Peyer's patch (tissue), 4 donors: Measurements from ENCODE around the gene FRAT1. TPM values are rescaled to one million over a fixed set of nuclear protein-coding genes. Genes with fewer than 3 reads are reported as not detected.

Source experiments
- DNase-seq, 3 donors: peaks; one replicate each; pipeline ENCODE4 v3.0.0-alpha.2; 2017 to 2019
- H3K27ac ChIP-seq, 4 donors: fragments of 200-600 bp; sonication (generic); one replicate each; pipeline ENCODE4 v1.5.1; 2016 to 2019
- H3K27me3 ChIP-seq, 2 donors: fragments of 200-600 bp; sonication (generic); one replicate each; pipeline ENCODE4 v1.5.1; 2019
- H3K36me3 ChIP-seq, 3 donors: fragments of 200-600 bp; sonication (generic); one replicate each; pipeline ENCODE4 v1.5.1; 2016 to 2019
- H3K4me1 ChIP-seq, 4 donors: fragments of 200-600 bp; sonication (generic); one replicate each; pipeline ENCODE4 v1.5.1; 2016 to 2019
- H3K4me3 ChIP-seq, 4 donors: fragments of 200-600 bp; sonication (generic); 1 replicate in 3 of 4; 2 replicates in 1 of 4; pipeline ENCODE4 v1.5.1; 2016 to 2019; ENCODE audit warnings: mild to moderate bottlenecking in 1 of 4
- H3K9me3 ChIP-seq, 4 donors: fragments of 200-600 bp; sonication (generic); one replicate each; pipeline ENCODE4 v1.5.1; 2016 to 2019; ENCODE audit warnings: mild to moderate bottlenecking in 1 of 4
- POLR2A ChIP-seq, 2 donors: fragments of 450-650 bp; IDR thresholded peaks; one replicate each; pipeline ENCODE4 v1.5.1; 2017; ENCODE audit warnings: antibody characterized with exemption in 2 of 2, mild to moderate bottlenecking in 2 of 2, moderate library complexity in 2 of 2
- total RNA-seq, 4 donors: library from RNA; depleted of rRNA; stranded (reverse); fragments of >200 nt; gene quantifications; one replicate each; pipeline ENCODE4 v1.1.0, GENCODE V29; 2016
- TF ChIP-seq, protein P1 (sequence below), 6 experiments: fragments of 450-650 bp in 4 of 6; fragments of 200-600 bp in 2 of 6; sonication (generic) in 1 of 6; IDR thresholded peaks; one replicate each; pipeline ENCODE4 v1.5.1; 2017 to 2019; ENCODE audit warnings: antibody characterized with exemption in 6 of 6, mild to moderate bottlenecking in 3 of 6, moderate library complexity in 1 of 6

FRAT1 gene, protein sequence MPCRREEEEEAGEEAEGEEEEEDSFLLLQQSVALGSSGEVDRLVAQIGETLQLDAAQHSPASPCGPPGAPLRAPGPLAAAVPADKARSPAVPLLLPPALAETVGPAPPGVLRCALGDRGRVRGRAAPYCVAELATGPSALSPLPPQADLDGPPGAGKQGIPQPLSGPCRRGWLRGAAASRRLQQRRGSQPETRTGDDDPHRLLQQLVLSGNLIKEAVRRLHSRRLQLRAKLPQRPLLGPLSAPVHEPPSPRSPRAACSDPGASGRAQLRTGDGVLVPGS
- 1 to 10 TPM; 1.7 to 9.7 (median 6.9) TPM for total RNA-seq

DNA sequence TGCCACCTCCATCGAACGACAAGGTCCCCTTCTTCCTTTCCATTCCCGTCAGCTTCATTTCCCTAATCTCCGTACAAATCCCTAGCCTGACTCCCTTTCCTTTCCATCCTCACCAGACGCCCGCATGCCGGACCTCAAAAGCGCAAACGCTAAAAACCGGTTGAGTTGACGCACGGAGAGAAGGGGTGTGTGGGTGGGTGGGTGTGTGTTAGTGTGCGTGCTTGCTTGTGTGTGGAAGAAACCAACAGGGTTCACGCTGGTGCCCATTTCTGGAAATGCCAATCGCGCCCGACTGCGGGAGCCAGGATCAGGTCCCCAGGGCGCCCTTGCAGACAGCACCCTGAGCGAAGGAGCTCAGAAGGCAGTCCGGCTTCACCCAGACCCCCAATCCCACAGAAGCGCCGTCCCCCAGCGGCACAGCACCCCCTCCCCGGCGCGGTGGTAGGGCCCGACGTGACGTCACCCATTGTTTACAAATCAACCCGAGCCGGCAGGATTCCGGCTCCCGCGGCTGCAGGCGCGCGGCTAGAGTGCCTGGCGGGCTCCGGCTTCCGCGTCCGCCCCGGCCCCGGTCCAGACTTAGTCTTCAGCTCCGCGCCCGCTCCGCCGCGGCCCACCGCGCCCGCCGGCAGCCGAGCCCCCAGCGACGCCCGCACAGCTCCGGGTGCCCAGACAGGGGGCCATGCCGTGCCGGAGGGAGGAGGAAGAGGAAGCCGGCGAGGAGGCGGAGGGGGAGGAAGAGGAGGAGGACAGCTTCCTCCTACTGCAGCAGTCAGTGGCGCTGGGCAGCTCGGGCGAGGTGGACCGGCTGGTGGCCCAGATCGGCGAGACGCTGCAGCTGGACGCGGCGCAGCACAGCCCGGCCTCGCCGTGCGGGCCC, at the start of gene FRAT1:
Gene FRAT1, plus strand, starts transcription at position 500 of the 880 bp plus-strand sequence. Its CDS starts 183 bp downstream, at position 683.
- H3K4me1 ChIP-seq, result peaks cover 0 to 28% (median 12%) of the 10 kb centered on the region in 4 donors
- peak; percentile 94 to 96 (median 94) for DNase-seq
- H3K27ac ChIP-seq, result peak within 1 kb of the TSS; percentile 96 to 98 (median 97)
- TF ChIP-seq, protein P1, sequence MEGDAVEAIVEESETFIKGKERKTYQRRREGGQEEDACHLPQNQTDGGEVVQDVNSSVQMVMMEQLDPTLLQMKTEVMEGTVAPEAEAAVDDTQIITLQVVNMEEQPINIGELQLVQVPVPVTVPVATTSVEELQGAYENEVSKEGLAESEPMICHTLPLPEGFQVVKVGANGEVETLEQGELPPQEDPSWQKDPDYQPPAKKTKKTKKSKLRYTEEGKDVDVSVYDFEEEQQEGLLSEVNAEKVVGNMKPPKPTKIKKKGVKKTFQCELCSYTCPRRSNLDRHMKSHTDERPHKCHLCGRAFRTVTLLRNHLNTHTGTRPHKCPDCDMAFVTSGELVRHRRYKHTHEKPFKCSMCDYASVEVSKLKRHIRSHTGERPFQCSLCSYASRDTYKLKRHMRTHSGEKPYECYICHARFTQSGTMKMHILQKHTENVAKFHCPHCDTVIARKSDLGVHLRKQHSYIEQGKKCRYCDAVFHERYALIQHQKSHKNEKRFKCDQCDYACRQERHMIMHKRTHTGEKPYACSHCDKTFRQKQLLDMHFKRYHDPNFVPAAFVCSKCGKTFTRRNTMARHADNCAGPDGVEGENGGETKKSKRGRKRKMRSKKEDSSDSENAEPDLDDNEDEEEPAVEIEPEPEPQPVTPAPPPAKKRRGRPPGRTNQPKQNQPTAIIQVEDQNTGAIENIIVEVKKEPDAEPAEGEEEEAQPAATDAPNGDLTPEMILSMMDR (IDR thresholded peaks at IDR 0.05), result peak in 1 of 6 experiments; percentile 4
- TF ChIP-seq POLR2A (IDR thresholded peaks at IDR 0.05), result peak; percentile 86 to 93
- H3K9me3 ChIP-seq, result no peaks in the 10 kb centered on the region
- H3K27me3 ChIP-seq, result no peaks in the 10 kb centered on the region
- no peaks in the 10 kb centered on the region for H3K36me3 ChIP-seq
- H3K4me3 ChIP-seq, result peak within 1 kb of the TSS; percentile 77 to 88 (median 83)

DNA sequence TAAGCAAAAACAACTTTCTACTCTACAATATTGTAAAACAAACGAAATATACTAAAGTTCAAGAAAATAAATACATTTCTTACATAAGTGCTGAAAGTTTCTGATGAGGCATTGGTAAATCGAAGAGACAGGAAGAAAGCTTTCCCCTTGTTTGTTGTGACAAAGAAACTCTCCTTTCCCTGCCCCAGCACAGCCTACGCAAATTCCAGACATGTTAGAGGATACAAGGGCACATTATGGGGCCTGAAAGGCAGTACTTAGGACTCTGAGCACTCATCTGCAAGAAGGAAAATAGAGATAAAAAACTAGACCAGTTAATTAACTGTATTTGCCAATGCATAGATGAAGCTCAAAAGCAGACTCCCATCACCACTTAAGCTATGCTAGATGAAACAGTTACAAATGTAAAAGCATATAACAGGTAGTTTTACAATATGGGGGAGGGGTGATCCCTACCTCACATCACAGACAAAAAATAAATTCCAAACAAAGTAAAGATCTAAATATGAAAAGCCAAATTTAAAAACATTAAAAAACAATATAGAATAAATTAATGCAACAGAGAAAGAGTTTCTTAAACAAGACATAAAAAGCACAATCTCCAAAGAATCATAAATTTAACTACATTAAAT, 48.4 kb upstream of the FRAT1 start:
- no peaks in the 10 kb centered on the region for H3K9me3 ChIP-seq
- TF ChIP-seq, protein P1 (IDR thresholded peaks at IDR 0.05), result no peak
- no peak for TF ChIP-seq POLR2A (IDR thresholded peaks at IDR 0.05)
- DNase-seq, result no peak
- H3K27me3 ChIP-seq, result no peaks in the 10 kb centered on the region
- H3K4me1 ChIP-seq, result peaks cover 0 to 7% (median 0%) of the 10 kb centered on the region in 4 donors
- H3K4me3 ChIP-seq, result no peak overlapping the region
- no peaks in the 10 kb centered on the region for H3K36me3 ChIP-seq
- no peak overlapping the region for H3K27ac ChIP-seq

DNA sequence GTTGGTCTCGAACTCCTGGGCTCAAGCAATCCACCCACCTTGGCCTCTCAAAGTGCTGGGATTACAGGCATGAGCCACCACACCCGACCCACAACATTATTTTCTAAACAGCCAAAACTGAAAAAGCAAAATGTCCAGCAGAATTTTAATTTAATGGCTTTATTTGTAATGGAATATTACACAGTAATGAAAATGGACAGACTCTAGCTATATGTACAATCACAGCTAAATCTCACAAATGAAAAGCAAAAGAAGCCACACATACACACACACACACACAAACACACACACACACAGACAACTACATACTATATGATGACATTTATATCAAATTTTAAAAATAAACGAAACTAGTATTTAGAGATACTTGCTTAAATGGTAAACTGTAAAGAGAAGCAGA, 45.4 kb upstream of the FRAT1 start:
- no peak for DNase-seq
- peaks cover 0 to 8% (median 0%) of the 10 kb centered on the region in 4 donors for H3K4me1 ChIP-seq
- no peak overlapping the region for H3K4me3 ChIP-seq
- H3K27me3 ChIP-seq, result no peaks in the 10 kb centered on the region
- no peaks in the 10 kb centered on the region for H3K36me3 ChIP-seq
- TF ChIP-seq, protein P1 (IDR thresholded peaks at IDR 0.05), result no peak
- no peak for TF ChIP-seq POLR2A (IDR thresholded peaks at IDR 0.05)
- H3K9me3 ChIP-seq, result no peaks in the 10 kb centered on the region
- H3K27ac ChIP-seq, result no peak overlapping the region

DNA sequence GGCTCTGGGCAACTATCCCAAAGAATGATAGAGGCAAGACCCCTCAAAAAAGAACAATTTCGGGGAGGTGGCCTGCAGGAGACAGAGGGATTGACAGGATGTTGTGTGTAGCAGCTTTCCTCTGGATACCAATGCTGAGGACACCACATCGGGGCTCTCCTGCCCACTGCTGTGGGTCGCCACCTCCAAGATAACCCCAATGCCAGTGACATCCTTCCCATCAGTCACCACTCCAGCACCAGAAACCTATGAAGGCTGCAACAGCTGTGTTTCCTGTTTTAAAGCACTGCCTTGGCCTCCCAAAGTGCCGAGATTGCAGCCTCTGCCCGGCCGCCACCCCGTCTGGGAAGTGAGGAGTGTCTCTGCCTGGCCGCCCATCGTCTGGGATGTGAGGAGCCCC, 44.2 kb upstream of the FRAT1 start:
- Histone ChIP-seq H3K27ac (no peak overlapping the region), H3K4me1 (peaks cover 0 to 15% (median 0%) of the 10 kb centered on the region in 4 donors), H3K4me3 (no peak overlapping the region), H3K9me3 (no peaks in the 10 kb centered on the region), H3K36me3 (no peaks in the 10 kb centered on the region), H3K27me3 (no peaks in the 10 kb centered on the region)
- DNase-seq, result no peak
- no peak for TF ChIP-seq POLR2A (IDR thresholded peaks at IDR 0.05)
- TF ChIP-seq, protein P1 (IDR thresholded peaks at IDR 0.05), result no peak

DNA sequence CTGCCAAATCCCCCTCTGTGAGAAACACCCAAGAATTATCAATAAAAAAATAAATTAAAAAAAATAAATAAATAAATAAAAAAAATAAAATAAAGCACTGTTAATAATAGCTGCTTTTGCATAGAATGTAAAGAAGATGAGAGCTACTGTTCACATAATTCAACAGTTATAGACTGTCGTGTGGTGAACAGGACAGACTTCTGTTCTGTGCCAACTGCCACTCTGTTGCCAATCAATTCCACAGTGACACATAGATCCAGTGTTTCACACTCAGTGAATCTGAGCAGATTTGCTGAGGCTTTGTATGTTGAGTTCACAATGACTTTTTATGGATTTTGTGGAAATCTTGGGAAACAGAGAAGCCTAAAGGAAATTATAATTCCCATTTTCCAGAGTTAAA, 41.5 kb upstream of the FRAT1 start:
- H3K36me3 ChIP-seq, result no peaks in the 10 kb centered on the region
- no peaks in the 10 kb centered on the region for H3K27me3 ChIP-seq
- H3K4me3 ChIP-seq, result no peak overlapping the region
- H3K9me3 ChIP-seq, result no peaks in the 10 kb centered on the region
- TF ChIP-seq POLR2A (IDR thresholded peaks at IDR 0.05), result no peak
- TF ChIP-seq, protein P1 (IDR thresholded peaks at IDR 0.05), result no peak
- no peak for DNase-seq
- peaks cover 0 to 15% (median 0%) of the 10 kb centered on the region in 4 donors for H3K4me1 ChIP-seq
- H3K27ac ChIP-seq, result no peak overlapping the region
